Chondrocyte (in vitro differentiated cells): ENCODE data around the gene GREB1L. TPM values are rescaled to one million over a fixed set of nuclear protein-coding genes. Genes with fewer than 3 reads are reported as not detected.

ENCODE experiments used
- DNase-seq: peaks from one replicate; pipeline ENCODE4 v3.0.0; 2021; ENCODE audit warnings: mixed read lengths, low spot score
- H3K27ac Mint-ChIP-seq: one replicate; pipeline ENCODE4 v1.8.0; 2021; ENCODE audit warnings: mild to moderate bottlenecking, moderate library complexity, mixed read lengths; ENCODE audit not compliant: unreplicated experiment
- H3K27me3 Mint-ChIP-seq: 2 replicates; pipeline ENCODE4 v1.8.0; 2021; ENCODE audit warnings: low read depth, mixed read lengths
- H3K36me3 Mint-ChIP-seq: 2 replicates; pipeline ENCODE4 v1.8.0; 2021; ENCODE audit warnings: low read depth, mixed read lengths
- H3K4me1 Mint-ChIP-seq: 2 replicates; pipeline ENCODE4 v1.8.0; 2021; ENCODE audit warnings: low read depth, mild to moderate bottlenecking, mixed read lengths
- H3K4me3 Mint-ChIP-seq: one replicate; pipeline ENCODE4 v1.8.0; 2021; ENCODE audit warnings: mild to moderate bottlenecking, moderate library complexity, mixed read lengths; ENCODE audit not compliant: unreplicated experiment
- H3K9me3 Mint-ChIP-seq: 2 replicates; pipeline ENCODE4 v1.8.0; 2021; ENCODE audit warnings: low read depth, mixed read lengths
- CTCF ChIP-seq: fragments of 200-600 bp; sonication (generic); IDR thresholded peaks from 2 replicates; pipeline ENCODE4 v1.5.0; 2021; ENCODE audit warnings: antibody characterized with exemption, mild to moderate bottlenecking, moderate library complexity
- total RNA-seq: library from RNA; stranded (reverse); gene quantifications from 3 replicates; pipeline ENCODE4 v1.2.1, GENCODE V29; 2021

Gene GREB1L
- total RNA-seq, 1 donor from 2014 or later: 2.4 TPM

GRCh38 chr18:21281603-21282002 lies 39.6 kb downstream of the GREB1L start:
- H3K27ac Mint-ChIP-seq: no peak overlapping the region
- no peaks in the 10 kb centered on the region for H3K9me3 Mint-ChIP-seq
- H3K4me3 Mint-ChIP-seq: no peak overlapping the region
- no peaks in the 10 kb centered on the region for H3K36me3 Mint-ChIP-seq
- peaks cover 9% of the 10 kb centered on the region for H3K4me1 Mint-ChIP-seq
- TF ChIP-seq CTCF: no peak
- H3K27me3 Mint-ChIP-seq: peaks cover 13% of the 10 kb centered on the region
- no peak for DNase-seq

GRCh38 chr18:21284540-21284939 lies 42.5 kb downstream of the GREB1L start:
- no peak for TF ChIP-seq CTCF
- no peak overlapping the region for H3K27ac Mint-ChIP-seq
- peaks cover 21% of the 10 kb centered on the region for H3K4me1 Mint-ChIP-seq
- no peak for DNase-seq
- H3K27me3 Mint-ChIP-seq: peaks cover 13% of the 10 kb centered on the region
- H3K36me3 Mint-ChIP-seq: no peaks in the 10 kb centered on the region
- no peak overlapping the region for H3K4me3 Mint-ChIP-seq
- no peaks in the 10 kb centered on the region for H3K9me3 Mint-ChIP-seq

GRCh38 chr18:21289827-21290226 lies 47.8 kb downstream of the GREB1L start:
- no peak overlapping the region for H3K27ac Mint-ChIP-seq
- H3K4me3 Mint-ChIP-seq: no peak overlapping the region
- H3K36me3 Mint-ChIP-seq: no peaks in the 10 kb centered on the region
- no peaks in the 10 kb centered on the region for H3K27me3 Mint-ChIP-seq
- H3K4me1 Mint-ChIP-seq: peaks cover 12% of the 10 kb centered on the region
- no peak for TF ChIP-seq CTCF
- H3K9me3 Mint-ChIP-seq: no peaks in the 10 kb centered on the region
- no peak for DNase-seq

GRCh38 chr18:21291106-21291505 lies 49.1 kb downstream of the GREB1L start:
- no peaks in the 10 kb centered on the region for H3K36me3 Mint-ChIP-seq
- TF ChIP-seq CTCF: no peak
- no peak for DNase-seq
- H3K27me3 Mint-ChIP-seq: no peaks in the 10 kb centered on the region
- no peak overlapping the region for H3K27ac Mint-ChIP-seq
- H3K4me3 Mint-ChIP-seq: no peak overlapping the region
- peaks cover 12% of the 10 kb centered on the region for H3K4me1 Mint-ChIP-seq
- no peaks in the 10 kb centered on the region for H3K9me3 Mint-ChIP-seq

GRCh38 chr18:21293479-21293878 lies 51.4 kb downstream of the GREB1L start:
- Mint-ChIP-seq H3K27me3 (no peaks in the 10 kb centered on the region), H3K36me3 (no peaks in the 10 kb centered on the region), H3K27ac (no peak overlapping the region), H3K9me3 (no peaks in the 10 kb centered on the region), H3K4me1 (no peaks in the 10 kb centered on the region), H3K4me3 (no peak overlapping the region)
- DNase-seq: no peak
- no peak for TF ChIP-seq CTCF
